NCI-H524 (cell line): Measurements from ENCODE around the gene POLE3.
"Not testable (repeated sequence)": the region's sequence is repeated elsewhere in the genome, so short reads cannot be mapped to it uniquely, and the experiment has no call there.

Source experiments
- DNase-seq, 2 experiments: peaks; one replicate each; lab custom pipeline; 2025; lab: John Stamatoyannopoulos, UW

The POLE3 gene, protein sequence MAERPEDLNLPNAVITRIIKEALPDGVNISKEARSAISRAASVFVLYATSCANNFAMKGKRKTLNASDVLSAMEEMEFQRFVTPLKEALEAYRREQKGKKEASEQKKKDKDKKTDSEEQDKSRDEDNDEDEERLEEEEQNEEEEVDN

DNA sequence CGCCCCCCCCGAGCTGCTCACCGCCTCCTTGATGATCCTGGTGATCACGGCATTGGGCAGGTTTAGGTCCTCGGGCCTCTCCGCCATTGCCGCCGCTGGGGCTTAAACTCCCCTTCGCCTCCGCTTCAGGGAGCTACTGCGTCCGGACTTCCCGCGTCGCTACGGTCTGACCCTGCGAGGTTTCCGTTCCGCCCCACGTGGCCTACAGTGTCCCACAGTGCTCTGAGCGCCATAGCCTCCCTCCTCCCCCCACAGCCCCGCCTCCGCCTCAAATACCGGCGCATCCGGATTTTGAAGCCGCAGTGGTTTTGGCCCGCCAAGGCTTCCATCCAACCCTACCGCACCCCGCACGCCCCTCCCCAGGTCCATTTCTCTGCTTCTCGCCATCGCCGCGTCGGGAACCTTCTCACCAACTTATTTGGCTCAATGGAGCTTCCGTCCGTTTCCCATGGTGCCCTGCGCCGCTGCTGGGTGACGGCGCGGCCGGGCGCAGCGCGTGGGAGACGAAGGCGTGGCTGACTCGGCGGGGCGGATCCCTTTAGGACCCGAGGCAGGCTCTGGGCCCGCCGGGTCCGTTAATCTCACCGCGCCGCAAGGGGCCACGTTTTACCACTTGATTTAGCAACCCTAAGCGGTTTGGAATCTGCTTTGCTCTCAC, at the start of gene POLE3, which contains the start of gene C9orf43:
Gene POLE3 (minus strand): TSS at position 469 of the 658 bp plus-strand sequence. CDS start 382 bp downstream, at position 87.
Gene C9orf43 (plus strand): TSS at position 541 of the 658 bp plus-strand sequence. CDS start 2,747 bp downstream, outside the sequence.
- DNase-seq = peak; percentile 97 to 98

DNA sequence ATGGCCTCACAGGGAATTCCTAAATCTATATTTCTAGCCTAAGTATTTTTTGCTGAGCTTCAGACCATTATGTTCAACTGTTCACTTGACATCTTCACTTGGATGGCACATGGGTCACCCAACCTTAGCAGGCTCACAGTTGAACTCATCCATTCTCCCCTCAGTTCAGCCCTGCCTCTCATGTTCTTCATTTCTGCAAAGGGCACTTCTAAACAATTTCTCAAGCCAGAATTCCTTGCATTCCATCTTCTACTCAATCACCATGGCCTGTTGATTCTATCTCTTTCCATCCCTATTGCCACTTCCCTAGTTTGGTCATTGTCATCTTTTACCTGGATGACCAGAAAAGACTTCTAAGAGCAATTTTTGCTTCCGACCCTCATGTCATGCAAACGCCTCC, 45.8 kb upstream of the POLE3 start:
- no peak for DNase-seq

DNA sequence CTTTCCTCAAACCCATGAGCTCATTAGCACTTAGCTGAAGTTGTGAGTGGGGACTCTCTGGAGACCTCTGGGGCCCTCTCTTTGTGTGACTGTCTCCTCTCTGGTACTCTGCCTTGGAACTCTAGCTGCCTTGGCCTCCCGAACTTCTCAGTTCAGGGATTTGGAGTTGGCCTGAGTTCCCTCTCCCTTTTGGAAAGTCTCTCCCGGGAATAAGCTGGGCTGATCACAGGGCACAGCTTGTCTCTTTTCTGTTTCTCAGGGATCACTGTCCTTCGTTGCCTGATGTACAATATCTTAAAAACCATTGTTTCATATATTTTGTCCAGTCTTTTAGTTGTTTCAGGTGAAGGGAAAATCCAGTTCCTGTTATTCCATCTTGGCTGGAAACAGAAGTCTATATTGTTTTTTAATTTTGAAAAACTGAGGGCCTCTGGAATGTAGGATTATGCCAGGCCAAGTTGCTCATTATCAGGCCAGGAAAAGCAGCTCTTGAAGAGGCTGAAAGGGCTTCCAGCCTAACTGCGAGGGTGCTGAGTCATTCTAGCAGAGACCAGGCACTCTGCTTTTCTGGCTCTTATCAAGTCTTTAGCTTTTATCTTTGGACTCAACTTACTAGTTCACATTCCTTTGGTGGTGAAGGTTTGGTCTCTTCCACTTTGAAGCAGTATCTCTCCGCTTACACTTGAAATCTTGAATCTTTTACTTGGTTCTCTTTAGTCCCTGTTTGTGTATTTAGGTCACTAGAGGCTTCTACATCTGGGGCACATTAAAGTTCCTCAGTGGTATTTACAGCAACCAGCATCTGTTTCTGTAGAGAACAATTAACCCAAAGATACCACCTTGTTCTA, 44.7 kb upstream of the POLE3 start:
- peak; percentile 8 to 17 for DNase-seq

DNA sequence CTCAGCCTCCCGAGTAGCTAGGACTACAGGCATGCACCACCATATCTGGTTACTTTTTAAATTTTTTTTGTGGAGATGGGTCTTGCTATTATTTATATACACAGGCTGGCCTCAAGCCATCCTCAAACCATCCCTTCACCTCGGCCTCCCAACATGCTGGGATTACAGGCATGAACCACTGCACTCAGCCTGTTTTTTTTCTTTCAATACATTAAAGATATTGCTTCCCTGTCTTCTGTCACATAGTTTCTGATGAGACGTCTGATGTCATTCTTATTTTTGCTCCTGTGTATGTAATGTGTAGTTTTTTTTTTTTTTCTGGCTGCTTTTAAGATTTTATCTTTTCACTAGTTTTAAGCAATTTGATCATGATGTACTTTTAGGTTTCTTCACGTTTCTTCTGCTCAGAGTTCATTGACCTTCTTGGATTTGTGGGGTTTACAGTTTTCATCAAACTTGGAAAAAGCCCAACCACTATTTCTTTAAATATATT, 41.7 kb upstream of the POLE3 start:
- DNase-seq = no peak

DNA sequence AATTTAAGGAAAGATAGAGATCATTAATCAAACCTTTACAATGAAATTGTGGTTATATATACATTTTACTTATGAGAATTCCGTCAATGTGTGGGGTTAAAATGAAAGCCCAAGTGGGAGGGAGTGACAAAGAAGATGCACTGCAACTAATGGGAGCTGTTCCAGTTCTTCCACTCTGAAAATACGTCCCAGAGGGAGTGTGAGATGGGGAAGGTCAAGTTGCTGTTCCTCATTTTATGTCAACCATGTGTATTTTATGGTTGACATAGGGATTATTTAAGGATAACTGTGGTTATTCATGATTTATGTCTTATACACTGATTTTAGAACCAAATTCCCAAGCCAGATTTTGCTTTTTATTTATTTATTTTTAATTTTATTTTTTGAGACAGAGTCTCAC, 38.9 kb upstream of the POLE3 start:
- DNase-seq = no peak

DNA sequence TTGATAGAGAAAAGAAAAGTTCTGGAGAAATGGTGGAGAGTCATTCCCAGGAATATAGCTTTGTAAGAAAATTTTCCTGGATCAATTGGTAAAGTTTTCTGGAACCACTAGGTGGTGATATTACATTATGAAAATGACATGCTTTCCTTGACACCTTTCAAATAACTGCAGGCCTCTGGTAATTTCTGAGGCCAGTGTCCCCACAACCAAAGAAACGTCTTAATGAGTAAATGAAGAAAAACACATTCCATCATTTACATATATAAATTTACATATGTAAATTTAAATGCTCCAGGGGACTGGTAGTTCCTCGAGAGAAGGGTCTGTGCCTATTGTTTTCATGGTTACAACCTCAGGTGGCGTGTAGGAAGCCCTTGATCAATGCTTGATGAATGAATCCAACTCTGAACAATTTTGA, 35.9 kb upstream of the POLE3 start:
- peak; percentile 25 to 67 for DNase-seq

DNA sequence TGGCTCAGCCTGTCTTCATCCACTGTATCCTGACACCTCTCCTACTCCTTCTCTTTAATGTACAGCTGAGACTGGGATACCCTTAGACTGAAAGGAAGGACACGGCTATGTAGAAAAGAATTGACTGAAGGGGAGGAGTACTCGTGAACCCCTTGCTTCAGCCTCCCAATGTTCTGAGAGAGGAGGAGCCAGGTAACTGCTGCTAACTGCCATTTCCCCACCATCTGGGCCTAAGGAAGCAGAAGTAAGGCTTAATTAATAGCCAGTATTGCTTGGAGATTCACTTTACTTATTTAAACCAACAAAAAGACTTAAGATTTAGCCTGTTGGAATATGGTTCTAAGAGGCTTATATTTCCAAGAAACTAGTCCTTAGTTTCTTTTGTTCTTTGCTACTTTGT, 34.3 kb upstream of the POLE3 start:
- DNase-seq = no peak

DNA sequence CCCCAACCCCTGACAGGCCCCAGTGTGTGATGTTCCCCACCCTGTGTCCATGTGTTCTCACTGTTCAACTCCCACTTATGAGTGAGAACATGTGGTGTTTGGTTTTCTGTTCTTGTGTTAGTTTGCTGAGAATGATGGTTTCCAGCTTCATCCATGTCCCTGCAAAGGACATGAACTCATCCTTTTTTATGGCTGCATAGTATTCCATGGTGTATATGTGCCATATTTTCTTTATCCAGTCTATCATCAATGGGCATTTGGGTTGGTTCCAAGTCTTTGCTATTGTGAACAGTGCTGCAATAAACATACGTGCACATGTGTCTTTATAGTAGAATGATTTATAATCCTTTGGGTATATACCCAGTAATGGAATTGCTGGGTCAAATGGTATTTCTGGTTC, 27.2 kb upstream of the POLE3 start:
- not testable (repeated sequence) for DNase-seq

DNA sequence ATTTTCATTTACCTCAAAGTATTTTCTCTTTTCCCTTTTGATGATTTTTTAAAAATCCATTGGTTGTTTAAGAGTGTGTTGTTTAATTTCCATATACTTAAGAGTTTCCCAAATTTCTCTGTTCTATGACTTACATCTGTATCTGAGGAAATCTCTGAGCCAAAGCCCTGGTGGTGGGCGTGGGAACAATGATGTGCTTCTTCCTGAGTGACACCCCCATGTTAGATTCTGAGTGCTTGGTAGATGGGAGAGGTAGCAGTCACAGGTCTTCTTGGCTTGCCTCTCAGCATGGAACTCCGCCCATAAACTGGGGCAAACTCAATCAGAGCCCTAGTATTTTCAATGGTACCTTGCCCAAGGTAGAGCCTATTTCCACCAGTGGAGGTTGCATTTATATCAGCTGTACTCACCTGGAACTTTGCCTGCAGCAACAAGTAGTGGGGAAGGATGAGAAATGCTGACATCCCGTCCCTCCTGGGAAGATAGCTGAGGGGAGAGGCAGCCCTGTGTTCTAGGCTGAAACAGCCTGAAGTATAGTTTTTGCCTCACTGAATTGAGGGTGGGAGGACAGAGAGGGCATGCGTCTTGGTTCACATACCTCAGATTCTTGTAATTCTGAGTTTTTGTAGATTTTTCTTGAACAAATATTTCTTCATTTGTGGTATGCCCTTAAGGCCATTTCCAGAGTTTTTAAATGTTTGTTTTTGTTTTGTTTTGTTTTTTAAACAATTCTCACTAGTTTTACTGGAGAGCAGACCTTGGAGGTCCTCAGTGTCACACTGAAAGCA, 26.4 kb upstream of the POLE3 start:
- no peak for DNase-seq

DNA sequence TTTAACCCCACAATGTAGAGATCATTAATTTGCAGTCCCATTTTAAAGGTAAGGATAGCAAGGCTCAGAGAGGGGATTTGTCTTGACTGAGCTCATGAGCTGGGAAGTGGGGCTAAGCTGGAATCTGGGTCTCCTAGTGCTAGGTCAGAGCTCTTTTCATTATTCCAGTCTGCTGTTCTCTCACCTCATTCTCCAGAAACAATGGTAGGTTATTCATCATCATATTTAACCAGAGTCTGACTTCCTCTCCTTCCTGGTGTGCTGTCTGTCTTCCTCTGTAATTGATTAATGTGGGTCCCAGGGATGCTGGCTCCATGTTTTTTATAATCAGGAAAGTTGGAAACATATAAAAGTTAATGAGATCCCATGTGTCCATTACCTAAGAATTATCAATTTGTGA, 20.7 kb upstream of the POLE3 start:
- no peak for DNase-seq

DNA sequence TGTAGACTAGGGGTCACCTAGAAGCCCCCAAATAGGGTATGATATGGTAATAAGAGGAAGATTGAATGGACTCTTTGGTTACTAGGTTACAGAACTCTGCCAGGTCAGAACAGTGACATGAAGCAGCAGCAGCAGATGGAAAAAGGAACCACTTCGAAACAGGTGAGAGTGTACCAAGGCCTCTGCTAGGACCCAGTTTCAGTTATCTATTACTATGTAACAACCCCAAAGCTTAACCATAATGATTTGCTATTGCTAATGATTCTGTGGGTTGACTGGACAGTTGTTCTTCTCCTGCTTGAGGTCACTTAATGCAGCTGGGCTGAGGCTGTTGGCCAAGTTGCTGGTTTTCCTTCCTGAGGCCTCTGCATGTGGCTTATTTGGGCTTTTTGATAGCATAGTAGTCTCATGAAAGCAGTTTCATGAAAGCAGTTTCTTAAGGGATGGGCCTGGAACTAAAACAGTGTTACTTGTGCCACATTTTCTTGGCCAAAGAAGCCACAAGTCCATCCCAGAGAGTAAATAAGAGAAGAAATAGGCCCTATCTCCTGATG, 17.7 kb upstream of the POLE3 start:
- no peak for DNase-seq

DNA sequence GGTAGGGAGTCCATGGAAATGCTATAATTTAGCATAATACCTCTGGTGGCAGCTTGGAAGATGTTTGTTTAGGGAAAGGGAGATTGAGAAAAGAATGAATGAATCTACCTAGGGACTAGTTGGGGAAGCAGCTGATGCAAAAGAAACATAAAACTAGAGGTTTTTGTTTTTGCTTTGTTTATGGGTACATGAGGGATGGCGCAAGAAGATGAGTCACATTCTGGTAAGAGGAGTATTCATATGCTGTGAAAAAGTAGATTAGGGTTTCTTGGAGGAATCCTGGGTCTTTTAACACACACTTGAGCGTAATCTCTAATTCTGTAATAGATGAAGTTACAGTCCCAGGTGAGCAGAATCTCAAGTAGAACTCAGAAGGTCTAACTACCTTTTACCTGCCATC, 17.2 kb upstream of the POLE3 start:
- no peak for DNase-seq

DNA sequence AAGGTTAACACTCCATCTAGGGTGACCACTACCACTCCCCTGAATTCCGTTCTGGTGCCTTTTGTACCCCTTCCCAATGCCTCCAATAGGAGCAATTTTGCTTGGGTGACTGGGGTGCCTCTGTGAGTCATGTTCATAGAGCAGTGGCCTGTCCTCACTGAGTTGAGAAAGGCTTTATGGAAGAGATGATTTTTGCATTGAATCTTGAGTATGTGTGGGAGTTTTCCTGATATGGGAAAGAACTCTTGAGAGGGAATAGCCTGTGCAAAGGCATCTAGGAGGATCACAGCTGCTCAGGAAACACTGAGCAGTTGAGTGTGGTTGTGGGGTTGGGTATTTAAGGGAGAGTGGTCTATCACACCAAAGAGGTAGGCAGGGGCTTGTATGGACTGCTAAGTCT, 16.2 kb upstream of the POLE3 start:
- no peak for DNase-seq

DNA sequence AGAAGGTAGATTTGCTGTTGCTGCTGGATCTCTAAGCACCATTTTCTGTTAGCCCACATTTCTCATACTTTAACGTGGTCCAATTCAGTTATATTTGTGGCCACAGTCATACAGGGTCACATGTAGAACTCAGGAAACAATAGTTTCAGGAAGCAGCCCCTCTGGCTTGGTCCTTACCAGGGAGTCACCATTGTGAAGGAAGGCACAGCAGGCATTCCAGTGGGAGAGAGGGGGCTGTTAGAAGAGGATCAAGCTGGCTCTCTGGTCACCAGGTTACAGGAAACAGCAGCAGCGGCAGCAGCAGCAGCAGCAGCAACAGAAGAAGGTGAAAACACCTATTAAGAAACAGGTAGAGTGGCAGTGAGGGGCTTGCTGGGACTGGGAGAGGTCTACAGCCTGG, 14.6 kb upstream of the POLE3 start:
- DNase-seq = no peak

DNA sequence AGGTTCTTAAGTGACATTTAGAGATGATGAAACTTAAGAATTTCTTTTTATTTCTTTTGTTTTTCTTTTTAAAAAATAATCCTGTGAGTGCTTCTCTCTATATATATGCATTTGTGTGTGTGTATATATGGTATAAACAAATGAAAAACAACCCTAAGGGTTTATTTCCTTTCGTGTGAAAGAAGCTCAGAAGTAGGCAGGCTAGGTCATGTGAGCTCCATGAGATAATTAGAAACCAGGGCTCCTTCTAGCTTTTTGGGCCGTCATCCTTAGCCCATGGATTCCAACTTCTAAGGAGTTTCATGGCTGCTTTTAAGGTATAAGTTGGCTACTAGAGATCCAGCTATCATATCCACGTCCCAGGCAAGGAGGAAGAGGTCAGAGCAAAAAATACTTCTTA, 11.3 kb upstream of the POLE3 start:
- no peak for DNase-seq

DNA sequence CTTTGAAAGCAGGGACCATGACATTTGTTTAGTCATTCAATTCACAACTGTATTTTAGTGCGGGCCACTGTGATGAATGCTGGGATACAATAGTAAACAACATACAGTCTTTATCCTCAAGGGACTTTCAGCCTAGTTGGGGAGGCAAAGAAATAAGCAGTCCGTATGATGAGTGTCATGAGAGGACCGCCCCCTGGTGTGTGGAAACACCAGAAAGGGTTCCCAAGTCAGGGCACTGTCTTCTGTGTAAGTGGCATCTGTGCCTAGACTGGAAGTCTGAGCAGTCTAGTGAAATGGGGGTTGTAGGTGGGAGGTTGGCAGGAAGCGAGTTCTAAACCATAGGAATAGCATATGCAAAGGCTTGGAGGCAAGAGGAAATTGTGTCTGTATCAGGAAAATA, 6.9 kb upstream of the POLE3 start:
- DNase-seq = no peak

DNA sequence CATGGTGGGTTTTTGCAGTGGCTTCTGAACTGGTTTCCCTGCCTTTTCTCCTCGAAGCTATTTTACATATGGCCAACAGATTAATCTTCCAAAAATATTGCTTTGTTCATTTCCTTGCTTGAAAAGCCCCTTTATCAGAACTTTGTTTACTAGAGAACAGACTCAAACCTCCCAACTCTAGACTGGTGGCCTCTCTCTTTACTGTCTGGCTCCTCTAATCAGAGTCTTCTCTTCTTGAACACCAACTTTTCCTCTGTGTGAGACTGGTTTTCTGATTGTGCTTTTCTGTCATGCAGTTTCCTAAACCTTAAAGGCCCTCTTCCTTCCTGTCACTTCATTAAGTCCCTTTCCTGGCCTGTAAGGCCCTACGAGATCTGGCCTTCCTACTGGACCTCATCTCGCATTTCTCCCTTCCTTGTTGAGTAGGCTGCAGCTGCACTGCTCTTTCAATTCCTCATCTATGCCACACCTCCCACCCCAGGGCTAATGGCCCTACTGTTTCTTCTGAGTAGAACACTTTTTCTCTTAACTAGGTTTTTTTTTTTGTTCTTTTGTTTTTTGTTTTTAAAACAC, 5.8 kb upstream of the POLE3 start:
- no peak for DNase-seq

DNA sequence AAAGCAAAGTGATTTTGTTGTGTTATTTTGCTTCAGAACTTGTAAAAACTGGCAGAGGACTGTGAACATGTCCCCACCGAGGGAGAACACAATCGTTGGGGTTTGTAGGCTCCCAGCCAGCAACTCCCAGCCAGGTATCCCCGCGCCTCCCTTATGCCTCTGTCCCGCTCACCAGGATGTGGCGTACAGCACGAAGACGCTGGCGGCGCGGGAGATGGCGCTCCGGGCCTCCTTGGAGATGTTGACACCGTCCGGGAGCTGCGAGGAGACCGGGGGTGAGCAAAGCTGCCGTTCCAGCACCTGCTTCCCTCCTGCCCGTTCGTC, 630 bp downstream of the POLE3 start:
- DNase-seq = no peak

DNA sequence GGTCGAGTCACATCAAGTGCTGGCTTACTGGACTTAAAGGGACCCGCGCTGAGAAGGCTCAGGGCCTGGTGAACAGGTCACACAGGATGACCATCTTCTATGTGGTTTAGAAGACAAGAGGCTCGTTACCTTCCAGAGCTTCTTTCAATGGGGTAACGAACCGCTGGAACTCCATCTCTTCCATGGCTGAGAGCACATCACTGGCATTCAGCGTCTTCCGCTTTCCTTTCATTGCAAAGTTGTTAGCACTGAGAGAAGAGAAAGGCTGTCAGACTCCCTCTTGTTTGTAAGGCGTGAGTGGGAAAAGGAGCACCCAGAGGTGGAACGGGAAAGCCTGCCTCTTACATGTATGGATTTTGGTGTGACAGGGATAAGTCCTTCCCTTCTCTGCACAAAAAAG, 994 bp downstream of the POLE3 start:
- peak in 1 of 2 experiments; percentile 25 for DNase-seq

DNA sequence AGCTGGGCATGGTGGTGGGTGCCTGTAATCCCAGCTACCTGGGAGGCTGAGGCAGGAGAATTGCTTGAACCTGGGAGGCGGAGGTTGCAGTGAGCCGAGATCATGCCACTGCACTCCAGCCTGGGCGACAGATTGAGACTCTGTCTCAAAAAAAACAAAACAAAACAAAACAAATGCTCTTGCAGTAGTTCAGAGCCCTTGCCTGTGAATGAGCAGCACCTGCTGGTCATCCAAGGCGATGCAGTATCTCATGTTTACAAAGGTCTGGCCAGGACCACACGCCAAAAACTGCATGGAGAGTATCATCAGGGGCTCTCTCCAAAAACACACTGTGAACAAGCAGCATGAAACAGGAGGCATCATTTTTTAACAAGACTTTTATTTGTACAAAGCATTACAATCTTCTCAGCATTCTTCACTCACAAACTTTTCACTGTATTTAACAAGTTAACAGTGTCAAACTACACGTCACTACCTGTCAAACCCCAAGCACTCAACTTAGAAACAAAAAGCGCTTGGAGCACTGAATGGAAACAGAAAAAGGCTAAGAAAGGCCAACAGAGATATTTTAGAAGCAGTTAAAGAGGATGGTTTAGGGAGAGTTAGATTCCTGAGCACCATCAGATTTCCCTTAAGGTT, 3.5 kb downstream of the POLE3 start:
- peak; percentile 51 to 71 for DNase-seq

DNA sequence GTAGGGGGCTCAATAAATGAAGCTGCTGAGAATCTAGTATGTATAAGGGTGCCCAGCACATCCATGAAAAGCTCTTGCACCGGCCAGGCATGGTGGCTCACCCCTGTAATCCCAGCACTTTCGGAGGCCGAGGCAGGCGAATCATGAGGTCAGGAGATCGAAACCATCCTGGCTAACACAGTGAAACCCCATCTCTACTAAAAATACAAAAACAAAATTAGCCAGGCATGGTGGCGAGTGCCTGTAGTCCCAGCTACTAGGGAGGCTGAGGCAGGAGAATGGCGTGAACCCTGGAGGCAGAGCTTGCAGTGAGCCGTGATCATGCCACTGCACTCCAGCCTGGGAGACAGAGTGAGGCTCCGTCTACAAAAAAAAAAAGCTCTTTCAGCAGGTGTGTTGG, 4.1 kb downstream of the POLE3 start:
- DNase-seq = not testable (repeated sequence)
